T-helper 17 cell (primary cell): ENCODE measurements around the gene RRBP1. TPM values are rescaled to one million over a fixed set of nuclear protein-coding genes. Genes with fewer than 3 reads are reported as not detected.
A peak's percentile ranks its signal among the peaks of the same experiment; 100 is the strongest.

Source experiments
- ATAC-seq: fragments of 150-1000 bp; cut with Tn5 transposase; 2 replicates; pipeline ENCODE4 v1.10.0; 2021; ENCODE audit warnings: mild to moderate bottlenecking, moderate library complexity
- DNase-seq, 3 donors: peaks; one replicate each; pipeline versions ENCODE4 v3.0.0 to v3.0.0-alpha.2; 2020 to 2021
- H3K9me3 ChIP-seq: one replicate; pipeline ENCODE4 v1.7.0; 2013; ENCODE audit warnings: low read length, mild to moderate bottlenecking; ENCODE audit not compliant: control insufficient read depth, poor library complexity, severe bottlenecking
- H3K27ac Mint-ChIP-seq: one replicate; pipeline ENCODE4 v1.8.0; 2022; ENCODE audit warnings: mild to moderate bottlenecking, moderate library complexity, mixed read lengths
- H3K27me3 Mint-ChIP-seq: one replicate; pipeline ENCODE4 v1.8.0; 2022; ENCODE audit warnings: mixed read lengths
- H3K36me3 Mint-ChIP-seq: one replicate; pipeline ENCODE4 v1.8.0; 2022; ENCODE audit warnings: low read depth, mixed read lengths
- H3K4me1 Mint-ChIP-seq: one replicate; pipeline ENCODE4 v1.8.0; 2022; ENCODE audit warnings: mild to moderate bottlenecking, mixed read lengths
- H3K4me3 Mint-ChIP-seq: one replicate; pipeline ENCODE4 v1.8.0; 2022; ENCODE audit warnings: mild to moderate bottlenecking, moderate library complexity, mixed read lengths
- total RNA-seq, 4 donors: library from RNA in 2 of 4; stranded (reverse) in 2 of 4; gene quantifications; one replicate each; pipeline ENCODE4 v1.2.3 and lab custom pipeline; 2022 to 2026

The RRBP1 gene
- total RNA-seq, 2 donors from 2014 or later = 31.4 to 37.8 TPM

GRCh38 chr20:17589161-17589834 lies 92.7 kb downstream of the RRBP1 start:
- Mint-ChIP-seq H3K27ac (no peak overlapping the region), H3K4me1 (peaks cover 32% of the 10 kb centered on the region)
- no peak for ATAC-seq

GRCh38 chr20:17587824-17588223 lies 94.2 kb downstream of the RRBP1 start:
- ATAC-seq (no peak), DNase-seq (no peak)
- no peaks in the 10 kb centered on the region for H3K9me3 ChIP-seq
- no peak overlapping the region for H3K27ac Mint-ChIP-seq
- H3K4me3 Mint-ChIP-seq = no peak overlapping the region
- no peaks in the 10 kb centered on the region for H3K36me3 Mint-ChIP-seq
- H3K4me1 Mint-ChIP-seq = peaks cover 25% of the 10 kb centered on the region
- no peaks in the 10 kb centered on the region for H3K27me3 Mint-ChIP-seq

More at GRCh38 chr20:17589161-17589834, 92.7 kb downstream of the RRBP1 start:
- Mint-ChIP-seq H3K27me3 (no peaks in the 10 kb centered on the region), H3K4me3 (no peak overlapping the region), H3K36me3 (no peaks in the 10 kb centered on the region)
- H3K9me3 ChIP-seq = no peaks in the 10 kb centered on the region
- no peak for DNase-seq

- H3K4me1 Mint-ChIP-seq = peaks cover 21% of the 10 kb centered on the region
- DNase-seq = no peak
- no peak overlapping the region for H3K4me3 Mint-ChIP-seq
- no peak for ATAC-seq
- H3K27ac Mint-ChIP-seq = no peak overlapping the region
- no peaks in the 10 kb centered on the region for H3K36me3 Mint-ChIP-seq
- H3K27me3 Mint-ChIP-seq = no peaks in the 10 kb centered on the region
- H3K9me3 ChIP-seq = no peaks in the 10 kb centered on the region
Measured at GRCh38 chr20:17587148-17587547, 94.9 kb downstream of the RRBP1 start.

GRCh38 chr20:17586250-17586649 lies 95.8 kb downstream of the RRBP1 start:
- no peaks in the 10 kb centered on the region for H3K9me3 ChIP-seq
- Mint-ChIP-seq H3K4me3 (no peak overlapping the region), H3K27me3 (no peaks in the 10 kb centered on the region), H3K4me1 (peaks cover 21% of the 10 kb centered on the region), H3K36me3 (peaks cover 3% of the 10 kb centered on the region), H3K27ac (no peak overlapping the region)
- ATAC-seq (no peak), DNase-seq (no peak)

- Mint-ChIP-seq H3K4me3 (no peak overlapping the region), H3K27ac (peak overlapping the region; percentile 60), H3K27me3 (no peaks in the 10 kb centered on the region), H3K36me3 (peaks cover 4% of the 10 kb centered on the region), H3K4me1 (peaks cover 25% of the 10 kb centered on the region)
- ATAC-seq (no peak), DNase-seq (no peak)
- no peaks in the 10 kb centered on the region for H3K9me3 ChIP-seq
Measured at GRCh38 chr20:17584689-17585088, 97.4 kb downstream of the RRBP1 start.

GRCh38 chr20:17583126-17583525 lies 98.9 kb downstream of the RRBP1 start:
- no peaks in the 10 kb centered on the region for H3K9me3 ChIP-seq
- H3K4me1 Mint-ChIP-seq = peaks cover 29% of the 10 kb centered on the region
- H3K36me3 Mint-ChIP-seq = peaks cover 4% of the 10 kb centered on the region
- no peak overlapping the region for H3K27ac Mint-ChIP-seq
- ATAC-seq = no peak
- H3K4me3 Mint-ChIP-seq = no peak overlapping the region
- no peaks in the 10 kb centered on the region for H3K27me3 Mint-ChIP-seq
- no peak for DNase-seq

- H3K9me3 ChIP-seq = no peaks in the 10 kb centered on the region
- ATAC-seq = no peak
- H3K4me3 Mint-ChIP-seq = no peak overlapping the region
- H3K4me1 Mint-ChIP-seq = peaks cover 23% of the 10 kb centered on the region
- H3K27ac Mint-ChIP-seq = no peak overlapping the region
- DNase-seq = no peak
- no peaks in the 10 kb centered on the region for H3K27me3 Mint-ChIP-seq
- peaks cover 4% of the 10 kb centered on the region for H3K36me3 Mint-ChIP-seq
Measured at GRCh38 chr20:17580895-17581294, 101.1 kb downstream of the RRBP1 start.

GRCh38 chr20:17579369-17580039 lies 102.5 kb downstream of the RRBP1 start:
- no peaks in the 10 kb centered on the region for H3K9me3 ChIP-seq
- H3K27ac Mint-ChIP-seq = peak overlapping the region; percentile 21
- peak overlapping the region; percentile 55 for H3K4me3 Mint-ChIP-seq
- DNase-seq = no peak
- no peak for ATAC-seq
- peaks cover 16% of the 10 kb centered on the region for H3K4me1 Mint-ChIP-seq
- H3K36me3 Mint-ChIP-seq = peaks cover 4% of the 10 kb centered on the region
- H3K27me3 Mint-ChIP-seq = no peaks in the 10 kb centered on the region

- H3K9me3 ChIP-seq = no peaks in the 10 kb centered on the region
- no peak overlapping the region for H3K4me3 Mint-ChIP-seq
- H3K4me1 Mint-ChIP-seq = peaks cover 24% of the 10 kb centered on the region
- peaks cover 2% of the 10 kb centered on the region for H3K36me3 Mint-ChIP-seq
- no peak overlapping the region for H3K27ac Mint-ChIP-seq
- ATAC-seq (no peak), DNase-seq (no peak)
- no peaks in the 10 kb centered on the region for H3K27me3 Mint-ChIP-seq
Measured at GRCh38 chr20:17576215-17576614, 105.8 kb downstream of the RRBP1 start.

- no peaks in the 10 kb centered on the region for H3K9me3 ChIP-seq
- DNase-seq (no peak), ATAC-seq (no peak)
- Mint-ChIP-seq H3K4me3 (no peak overlapping the region), H3K36me3 (peaks cover 2% of the 10 kb centered on the region), H3K27ac (no peak overlapping the region), H3K27me3 (no peaks in the 10 kb centered on the region), H3K4me1 (peaks cover 21% of the 10 kb centered on the region)
Measured at GRCh38 chr20:17573463-17573862, 108.6 kb downstream of the RRBP1 start.

- DNase-seq (no peak), ATAC-seq (no peak)
- peaks cover 21% of the 10 kb centered on the region for H3K4me1 Mint-ChIP-seq
- H3K4me3 Mint-ChIP-seq = no peak overlapping the region
- H3K27me3 Mint-ChIP-seq = no peaks in the 10 kb centered on the region
- peaks cover 2% of the 10 kb centered on the region for H3K36me3 Mint-ChIP-seq
- H3K9me3 ChIP-seq = no peaks in the 10 kb centered on the region
- peak overlapping the region; percentile 90 for H3K27ac Mint-ChIP-seq
Measured at GRCh38 chr20:17572034-17572638, 109.9 kb downstream of the RRBP1 start.

- peak overlapping the region; percentile 97 for H3K4me3 Mint-ChIP-seq
- ATAC-seq (no peak), DNase-seq (no peak)
- H3K27me3 Mint-ChIP-seq = no peaks in the 10 kb centered on the region
- H3K27ac Mint-ChIP-seq = peak overlapping the region; percentile 90
- no peaks in the 10 kb centered on the region for H3K9me3 ChIP-seq
- H3K36me3 Mint-ChIP-seq = peaks cover 2% of the 10 kb centered on the region
- H3K4me1 Mint-ChIP-seq = peaks cover 21% of the 10 kb centered on the region
Measured at GRCh38 chr20:17571153-17571527, 110.9 kb downstream of the RRBP1 start.

- Mint-ChIP-seq H3K4me1 (peaks cover 21% of the 10 kb centered on the region), H3K27me3 (no peaks in the 10 kb centered on the region), H3K27ac (peak overlapping the region; percentile 90), H3K36me3 (peaks cover 2% of the 10 kb centered on the region), H3K4me3 (peak overlapping the region; percentile 97)
- peak in 1 of 3 donors; percentile 10 for DNase-seq
- ATAC-seq = peak; percentile 38
- H3K9me3 ChIP-seq = no peaks in the 10 kb centered on the region
Measured at GRCh38 chr20:17570347-17571152, 111.5 kb downstream of the RRBP1 start.
